KMS-11 (cell line): ENCODE results near the gene SLC11A2.

Source experiments
- H2AFZ ChIP-seq: fragments of 200-600 bp; sonication (generic); 2 replicates; pipeline ENCODE4 v1.6.1; 2016; ENCODE audit warnings: antibody characterized with exemption, mixed run types, low read depth
- H3K27ac ChIP-seq: fragments of 200-600 bp; sonication (generic); 2 replicates; pipeline ENCODE4 v1.6.1; 2016; ENCODE audit warnings: mild to moderate bottlenecking, mixed run types
- H3K27me3 ChIP-seq: fragments of 200-600 bp; sonication (generic); 2 replicates; pipeline ENCODE4 v1.6.1; 2017; ENCODE audit warnings: mild to moderate bottlenecking, low read depth, mixed run types, moderate library complexity; ENCODE audit not compliant: insufficient read depth
- H3K36me3 ChIP-seq: fragments of 200-600 bp; sonication (generic); 2 replicates; pipeline ENCODE4 v1.6.1; 2017; ENCODE audit warnings: mild to moderate bottlenecking, mixed run types; ENCODE audit not compliant: insufficient read depth
- H3K4me1 ChIP-seq: fragments of 200-600 bp; sonication (generic); 2 replicates; pipeline ENCODE4 v1.6.1; 2016; ENCODE audit warnings: mild to moderate bottlenecking, low read depth, mixed run types; ENCODE audit not compliant: poor library complexity, severe bottlenecking
- H3K4me2 ChIP-seq: fragments of 200-600 bp; sonication (generic); 2 replicates; pipeline ENCODE4 v1.7.0; 2016; ENCODE audit warnings: mild to moderate bottlenecking, mixed run types
- H3K4me3 ChIP-seq: fragments of 200-600 bp; sonication (generic); IDR thresholded peaks from 2 replicates; pipeline ENCODE4 v1.6.1; 2017; ENCODE audit warnings: low read depth, low read length, mixed read lengths; ENCODE audit not compliant: insufficient read depth
- H3K79me2 ChIP-seq: fragments of 200-600 bp; sonication (generic); 2 replicates; pipeline ENCODE4 v1.6.1; 2016; ENCODE audit warnings: low read depth, mixed run types; ENCODE audit not compliant: insufficient read depth
- H3K9ac ChIP-seq: fragments of 200-600 bp; sonication (generic); 2 replicates; pipeline ENCODE4 v1.6.1; 2016; ENCODE audit warnings: mild to moderate bottlenecking, mixed run types
- H4K20me1 ChIP-seq: fragments of 200-600 bp; sonication (generic); 2 replicates; pipeline ENCODE4 v1.6.1; 2016; ENCODE audit warnings: mild to moderate bottlenecking, mixed run types; ENCODE audit not compliant: insufficient read depth
- CTCF ChIP-seq: fragments of 200-600 bp; sonication (generic); conservative IDR thresholded peaks from 2 replicates; pipeline ENCODE4 v1.6.1; 2017; ENCODE audit warnings: low read depth, mild to moderate bottlenecking, antibody characterized with exemption, low read length, moderate library complexity, mixed read lengths

Gene SLC11A2

GRCh38 chr12:50948798-50949197 lies 77.4 kb downstream of the SLC11A2 start:
- no peak for TF ChIP-seq CTCF
- Histone ChIP-seq H3K79me2 (no peaks in the 10 kb centered on the region), H3K36me3 (no peaks in the 10 kb centered on the region), H3K9ac (no peak overlapping the region), H3K4me3 (no peak overlapping the region), H2AFZ (no peak overlapping the region), H4K20me1 (no peaks in the 10 kb centered on the region), H3K27ac (no peak overlapping the region), H3K4me1 (no peaks in the 10 kb centered on the region), H3K27me3 (no peaks in the 10 kb centered on the region), H3K4me2 (no peak overlapping the region)

GRCh38 chr12:50947933-50948626 lies 78.1 kb downstream of the SLC11A2 start:
- no peak for TF ChIP-seq CTCF
- Histone ChIP-seq H3K4me2 (no peak overlapping the region), H4K20me1 (no peaks in the 10 kb centered on the region), H3K4me3 (no peak overlapping the region), H3K36me3 (no peaks in the 10 kb centered on the region), H3K9ac (no peak overlapping the region), H2AFZ (no peak overlapping the region), H3K27me3 (no peaks in the 10 kb centered on the region), H3K4me1 (no peaks in the 10 kb centered on the region), H3K27ac (no peak overlapping the region), H3K79me2 (no peaks in the 10 kb centered on the region)

- peaks cover 4% of the 10 kb centered on the region for H3K4me1 ChIP-seq
- H3K4me3 ChIP-seq: no peak overlapping the region
Measured at GRCh38 chr12:50937653-50938052, 88.5 kb downstream of the SLC11A2 start.

GRCh38 chr12:50936821-50937530 lies 89.2 kb downstream of the SLC11A2 start:
- no peak overlapping the region for H2AFZ ChIP-seq
- TF ChIP-seq CTCF: no peak
- H3K27me3 ChIP-seq: no peaks in the 10 kb centered on the region
- no peak overlapping the region for H3K27ac ChIP-seq
- H3K4me3 ChIP-seq: no peak overlapping the region
- H3K36me3 ChIP-seq: no peaks in the 10 kb centered on the region
- H3K9ac ChIP-seq: no peak overlapping the region
- no peaks in the 10 kb centered on the region for H4K20me1 ChIP-seq
- H3K79me2 ChIP-seq: no peaks in the 10 kb centered on the region
- H3K4me1 ChIP-seq: peaks cover 4% of the 10 kb centered on the region
- no peak overlapping the region for H3K4me2 ChIP-seq

More at GRCh38 chr12:50937653-50938052, 88.5 kb downstream of the SLC11A2 start:
- Histone ChIP-seq H3K27ac (no peak overlapping the region), H3K27me3 (no peaks in the 10 kb centered on the region), H2AFZ (no peak overlapping the region), H3K9ac (no peak overlapping the region), H3K36me3 (no peaks in the 10 kb centered on the region), H4K20me1 (no peaks in the 10 kb centered on the region), H3K79me2 (no peaks in the 10 kb centered on the region), H3K4me2 (no peak overlapping the region)
- no peak for TF ChIP-seq CTCF
